Activated CD4-positive, alpha-beta T cell treated with anti-CD3 and anti-CD28 coated beads for 36 hours (primary cell): ENCODE data around the gene GFOD2. TPM values are rescaled to one million over a fixed set of nuclear protein-coding genes. Genes with fewer than 3 reads are reported as not detected.

ENCODE experiments used
- ATAC-seq: fragments of 200-7000 bp; cut with Tn5 transposase; one replicate; pipeline ENCODE4 v1.10.0; 2021; ENCODE audit warnings: mild to moderate bottlenecking, moderate library complexity
- CTCF ChIA-PET: fragments of 350-600 bp; sonication (Branson Sonifier 250); formaldehyde crosslinking; loops from one replicate; lab custom pipeline; 2021; ENCODE audit warnings: antibody characterized with exemption; lab: Charles Lee
- POLR2A ChIA-PET: fragments of 350-600 bp; sonication (Branson Sonifier 250); formaldehyde crosslinking; loops from one replicate; lab custom pipeline; 2021; ENCODE audit warnings: antibody characterized with exemption, inconsistent platforms; lab: Charles Lee
- DNase-seq: peaks from one replicate; pipeline ENCODE4 v3.0.0-alpha.2; 2020
- H3K27ac Mint-ChIP-seq: one replicate; pipeline ENCODE4 v1.8.0; 2021; ENCODE audit warnings: mixed read lengths
- H3K27me3 Mint-ChIP-seq: one replicate; pipeline ENCODE4 v1.8.0; 2021; ENCODE audit warnings: mixed read lengths
- H3K36me3 Mint-ChIP-seq: one replicate; pipeline ENCODE4 v1.8.0; 2021; ENCODE audit warnings: low read depth, mixed read lengths
- H3K4me1 Mint-ChIP-seq: one replicate; pipeline ENCODE4 v1.8.0; 2021; ENCODE audit warnings: mixed read lengths
- H3K4me3 Mint-ChIP-seq: one replicate; pipeline ENCODE4 v1.8.0; 2021; ENCODE audit warnings: mild to moderate bottlenecking, moderate library complexity, mixed read lengths
- H3K9me3 Mint-ChIP-seq: one replicate; pipeline ENCODE4 v1.8.0; 2021; ENCODE audit warnings: low read depth, mixed read lengths
- intact Hi-C, 2 experiments: fragments of 100-400 bp; cut with DNase I in 1 of 2; cut with micrococcal nuclease in 1 of 2; formaldehyde crosslinking; loops; one replicate each; pipeline versions ENCODE4 v1.14.2 to v1.15.1; 2022 to 2024; cut with DNase I, micrococcal nuclease
- total RNA-seq, 2 experiments: library from RNA; stranded (reverse); gene quantifications; one replicate each; pipeline ENCODE4 v1.2.3, GENCODE V29; 2021

The GFOD2 gene
- total RNA-seq, 2 experiments from 2014 or later, result 8.7 to 11.5 TPM

DNA sequence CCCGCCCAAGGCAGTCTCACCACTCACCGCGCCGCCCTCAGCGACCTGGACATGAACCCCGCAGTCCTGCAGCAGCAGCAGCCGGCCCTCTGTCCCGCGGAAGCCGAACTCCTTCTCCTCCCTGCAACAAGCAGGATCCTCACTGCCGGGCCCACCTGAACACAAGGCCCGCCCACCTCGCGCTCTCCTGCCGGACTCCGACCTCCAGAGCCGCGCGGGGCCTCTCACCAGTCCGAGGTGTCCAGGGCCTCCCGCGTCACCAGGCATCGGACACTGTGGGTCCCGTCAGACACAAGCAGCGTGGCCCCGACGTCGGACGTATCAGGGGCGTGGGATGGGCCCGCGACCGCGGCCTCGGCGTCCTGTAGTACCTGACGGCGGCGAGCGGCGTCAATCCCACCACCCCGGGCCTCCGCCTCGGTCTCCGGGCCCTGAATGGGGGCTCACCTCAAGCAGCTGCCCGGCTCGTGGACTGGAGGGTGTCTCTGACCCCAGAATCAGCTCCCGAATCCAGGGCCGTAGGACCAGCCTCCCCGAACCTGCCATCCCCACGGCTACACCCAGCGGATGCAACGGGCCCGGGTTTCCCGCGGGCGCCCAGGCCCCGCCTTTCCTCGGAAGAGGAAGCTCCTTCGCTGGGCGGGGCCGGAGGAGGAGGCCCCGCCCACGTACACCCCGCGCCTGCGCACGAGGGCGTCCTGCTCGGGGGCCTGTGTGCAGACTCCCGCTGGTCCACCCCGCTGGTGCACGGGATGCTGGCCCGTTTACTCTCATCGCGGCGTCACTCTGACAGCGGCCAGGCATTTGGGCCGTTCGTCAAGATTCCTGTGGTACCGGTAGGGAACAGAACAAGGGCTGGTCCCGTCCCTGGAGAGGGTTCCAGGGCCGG lies 59.2 kb downstream of the GFOD2 start, which contains the start of gene ACD:
Gene ACD, minus strand, starts transcription at position 586 of the 889 bp plus-strand sequence. Its CDS starts 40 bp downstream, at position 546.
- Mint-ChIP-seq H3K27me3 (no peaks in the 10 kb centered on the region), H3K36me3 (peaks cover 31% of the 10 kb centered on the region), H3K4me1 (peaks cover 18% of the 10 kb centered on the region), H3K4me3 (peak within 1 kb of the TSS; percentile 90), H3K9me3 (no peaks in the 10 kb centered on the region), H3K27ac (peak within 1 kb of the TSS; percentile 91)
- ChIA-PET POLR2A (interaction anchor here (0.5 to 1.5 kb wide), 10 partner anchors 9 to 185 kb away, joined by 3 to 13 read pairs (median 4); partner anchors contain the start of genes ATP6V0D1, CARMIL2, CTCF and RANBP10), CTCF (interaction anchor here (0.6 to 7.4 kb wide), 11 partner anchors 15 to 259 kb away, joined by 3 to 77 read pairs (median 4); partner anchors contain the start of genes CARMIL2 and CTCF)
- intact Hi-C loops, result loop anchor here (1.0 to 5.0 kb wide), 23 partner anchors 15 to 1527 kb away; partner anchors contain the start of genes ATP6V0D1 (in 2 of the 2), CTCF (in 2 of the 2), FHOD1 (in 2 of the 2) and NFATC3 (in 2 of the 2)
- DNase-seq (peak; percentile 97), ATAC-seq (peak; percentile 78)

GRCh38 chr16:67658849-67659674 lies 60.1 kb downstream of the GFOD2 start:
- CTCF ChIA-PET, result interaction anchor here (0.6 to 7.4 kb wide), 11 partner anchors 8 to 169 kb away, joined by 3 to 77 read pairs (median 4); partner anchors contain the start of gene CARMIL2
- peaks cover 16% of the 10 kb centered on the region for H3K4me1 Mint-ChIP-seq
- intact Hi-C loops, result loop anchor here in 1 of 2 experiments (2.0 kb wide), 1 partner anchor 14 kb away; the partner anchor contains the start of gene CARMIL2
- ATAC-seq (no peak), DNase-seq (no peak)
- POLR2A ChIA-PET, result interaction anchor here (0.5 to 1.2 kb wide), 6 partner anchors 12 to 378 kb away, joined by 3 to 4 read pairs (median 4); partner anchors contain the start of genes RANBP10 and TSNAXIP1
- peak overlapping the region; percentile 90 for H3K4me3 Mint-ChIP-seq
- H3K27me3 Mint-ChIP-seq, result no peaks in the 10 kb centered on the region
- H3K27ac Mint-ChIP-seq, result peak overlapping the region; percentile 60
- peaks cover 35% of the 10 kb centered on the region for H3K36me3 Mint-ChIP-seq
- no peaks in the 10 kb centered on the region for H3K9me3 Mint-ChIP-seq

DNA sequence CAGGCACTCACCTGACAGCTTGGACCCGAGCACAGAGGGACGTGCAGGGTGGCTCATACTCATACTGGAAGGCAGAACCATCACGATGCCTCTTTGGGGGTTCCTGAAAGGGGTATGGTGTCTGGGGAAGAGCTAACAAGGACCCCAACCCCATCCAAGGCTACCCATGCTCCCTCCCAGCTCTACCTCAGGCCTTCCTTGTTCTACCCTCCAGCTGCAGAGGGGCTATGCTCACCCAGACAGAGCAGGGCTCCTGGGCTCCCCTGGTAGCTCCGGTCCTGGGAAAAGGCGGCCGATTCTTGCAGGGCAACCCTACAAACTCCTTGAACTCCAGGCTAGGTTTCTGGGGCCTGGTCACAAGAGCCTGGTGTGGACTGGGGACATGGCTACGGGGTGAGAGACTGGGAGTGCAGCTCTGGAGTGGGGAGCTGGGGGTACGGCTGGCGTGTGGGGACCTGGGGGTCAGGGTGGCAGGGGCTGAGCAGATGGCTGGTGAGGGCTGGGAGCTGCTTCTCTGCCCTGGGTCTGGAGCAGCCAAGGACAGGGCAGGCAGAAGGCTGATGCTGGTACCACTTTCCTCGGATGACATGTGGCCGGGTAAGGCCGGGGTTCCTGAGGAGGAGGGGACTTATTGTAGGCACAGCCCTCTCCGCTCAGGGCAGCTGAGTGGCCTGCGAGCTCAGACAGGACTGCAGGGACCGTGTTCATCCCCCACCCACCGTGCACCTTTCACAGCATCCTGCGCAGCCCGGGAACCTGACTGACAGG lies 61.2 kb downstream of the GFOD2 start:
- intact Hi-C loops, result loop anchor here in 1 of 2 experiments (2.0 kb wide), 1 partner anchor 13 kb away; the partner anchor contains the start of gene CARMIL2
- no peak overlapping the region for H3K27ac Mint-ChIP-seq

DNA sequence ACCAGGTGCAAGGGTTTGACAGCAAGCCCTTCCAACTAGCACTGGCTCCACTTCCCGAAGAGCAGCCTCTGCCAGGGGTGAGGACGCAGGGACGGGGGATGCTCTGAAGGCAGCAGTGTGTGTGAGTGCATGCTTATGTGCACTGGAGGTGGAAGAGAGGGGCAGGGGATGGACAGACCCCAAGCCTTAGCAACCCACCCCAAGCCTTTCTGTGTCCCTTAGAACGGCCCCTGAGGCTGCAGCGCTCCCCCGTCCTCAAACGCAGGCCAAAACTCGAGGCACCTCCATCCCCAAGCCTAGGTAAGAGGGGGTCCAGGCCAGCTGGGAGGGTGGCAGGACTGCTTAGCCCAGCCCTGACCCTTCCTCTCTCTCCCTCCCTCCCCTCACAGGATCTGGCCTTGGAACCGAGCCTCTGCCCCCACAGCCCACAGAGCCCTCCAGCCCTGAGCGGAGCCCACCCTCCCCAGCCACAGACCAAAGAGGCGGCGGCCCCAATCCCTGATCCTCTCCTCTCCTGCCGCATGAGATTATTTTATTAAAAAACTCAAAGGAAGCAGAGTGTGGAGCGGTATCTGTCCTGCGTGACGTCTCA lies 62.0 kb downstream of the GFOD2 start:
- Mint-ChIP-seq H3K27me3 (no peaks in the 10 kb centered on the region), H3K36me3 (peaks cover 34% of the 10 kb centered on the region), H3K4me3 (no peak overlapping the region), H3K4me1 (peaks cover 16% of the 10 kb centered on the region), H3K27ac (no peak overlapping the region), H3K9me3 (no peaks in the 10 kb centered on the region)
- DNase-seq (no peak), ATAC-seq (no peak)
- intact Hi-C loops, result no loop called here
- CTCF ChIA-PET, result interaction anchor here (0.7 to 7.4 kb wide), 5 partner anchors 10 to 136 kb away, joined by 4 to 77 read pairs (median 11); partner anchors contain the start of gene CARMIL2
- POLR2A ChIA-PET, result interaction anchor here (0.8 kb wide), 1 partner anchor 12 kb away, joined by 3 read pairs; no protein-coding TSS in a partner anchor

More for the DNA sequence above, 61.2 kb downstream of the GFOD2 start:
- peaks cover 35% of the 10 kb centered on the region for H3K36me3 Mint-ChIP-seq
- ChIA-PET CTCF (interaction anchor here (0.5 to 7.4 kb wide), 11 partner anchors 9 to 465 kb away, joined by 3 to 77 read pairs (median 4); partner anchors contain the start of gene CARMIL2), POLR2A (interaction anchor here (0.5 to 1.0 kb wide), 3 partner anchors 81 to 605 kb away, joined by 3 to 4 read pairs (median 3); no protein-coding TSS in a partner anchor)
- peaks cover 16% of the 10 kb centered on the region for H3K4me1 Mint-ChIP-seq
- DNase-seq, result no peak
- peak overlapping the region; percentile 90 for H3K4me3 Mint-ChIP-seq
- no peaks in the 10 kb centered on the region for H3K9me3 Mint-ChIP-seq
- no peak for ATAC-seq
- H3K27me3 Mint-ChIP-seq, result no peaks in the 10 kb centered on the region

DNA sequence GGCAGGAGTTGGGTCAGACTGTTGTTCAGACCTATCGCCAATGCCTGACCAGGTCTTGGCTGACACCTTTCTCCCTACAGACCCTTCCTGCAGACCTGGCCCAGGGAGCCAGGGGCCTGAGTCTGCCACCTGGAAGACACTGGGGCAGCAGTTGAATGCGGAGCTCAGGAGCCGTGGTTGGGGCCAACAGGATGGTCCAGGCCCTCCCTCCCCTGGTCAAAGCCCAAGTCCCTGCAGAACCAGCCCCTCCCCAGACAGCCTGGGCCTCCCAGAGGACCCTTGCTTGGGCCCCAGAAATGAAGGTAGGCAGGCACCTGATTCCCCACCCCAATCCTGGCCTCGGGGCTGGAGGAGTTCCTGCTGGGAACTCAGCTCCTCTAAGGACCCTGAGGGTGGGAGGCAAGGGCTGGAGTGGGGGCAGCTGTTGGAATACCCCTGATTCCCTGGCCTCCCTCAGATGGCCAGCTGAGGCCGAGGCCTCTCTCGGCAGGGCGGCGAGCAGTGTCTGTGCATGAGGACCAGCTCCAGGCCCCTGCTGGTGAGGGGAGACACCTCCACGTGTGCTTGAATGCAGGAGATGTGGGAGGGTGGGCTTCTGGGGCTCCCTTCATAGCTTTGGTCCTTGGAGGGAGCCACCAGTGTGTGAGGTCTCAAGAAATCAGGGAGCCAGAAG lies 62.6 kb downstream of the GFOD2 start:
- no peak overlapping the region for H3K27ac Mint-ChIP-seq
- ChIA-PET CTCF (interaction anchor here (1.2 to 7.4 kb wide), 2 partner anchors 12 to 110 kb away, joined by 3 to 77 read pairs; partner anchors contain the start of gene CARMIL2), POLR2A (interaction anchor here (0.8 kb wide), 1 partner anchor 11 kb away, joined by 3 read pairs; no protein-coding TSS in a partner anchor)
- H3K36me3 Mint-ChIP-seq, result peaks cover 35% of the 10 kb centered on the region
- intact Hi-C loops, result no loop called here
- DNase-seq, result no peak
- no peak overlapping the region for H3K4me3 Mint-ChIP-seq
- H3K4me1 Mint-ChIP-seq, result peaks cover 18% of the 10 kb centered on the region
- ATAC-seq, result no peak
- no peaks in the 10 kb centered on the region for H3K9me3 Mint-ChIP-seq
- no peaks in the 10 kb centered on the region for H3K27me3 Mint-ChIP-seq

GRCh38 chr16:67655363-67655762 lies 63.8 kb downstream of the GFOD2 start:
- Mint-ChIP-seq H3K4me3 (no peak overlapping the region), H3K36me3 (peaks cover 41% of the 10 kb centered on the region), H3K27me3 (no peaks in the 10 kb centered on the region), H3K4me1 (peaks cover 14% of the 10 kb centered on the region), H3K9me3 (no peaks in the 10 kb centered on the region), H3K27ac (no peak overlapping the region)
- ChIA-PET POLR2A (no interaction called here), CTCF (interaction anchor here (1.2 kb wide), 1 partner anchor 108 kb away, joined by 3 read pairs; no protein-coding TSS in a partner anchor)
- intact Hi-C loops, result no loop called here
- DNase-seq, result no peak
- no peak for ATAC-seq

DNA sequence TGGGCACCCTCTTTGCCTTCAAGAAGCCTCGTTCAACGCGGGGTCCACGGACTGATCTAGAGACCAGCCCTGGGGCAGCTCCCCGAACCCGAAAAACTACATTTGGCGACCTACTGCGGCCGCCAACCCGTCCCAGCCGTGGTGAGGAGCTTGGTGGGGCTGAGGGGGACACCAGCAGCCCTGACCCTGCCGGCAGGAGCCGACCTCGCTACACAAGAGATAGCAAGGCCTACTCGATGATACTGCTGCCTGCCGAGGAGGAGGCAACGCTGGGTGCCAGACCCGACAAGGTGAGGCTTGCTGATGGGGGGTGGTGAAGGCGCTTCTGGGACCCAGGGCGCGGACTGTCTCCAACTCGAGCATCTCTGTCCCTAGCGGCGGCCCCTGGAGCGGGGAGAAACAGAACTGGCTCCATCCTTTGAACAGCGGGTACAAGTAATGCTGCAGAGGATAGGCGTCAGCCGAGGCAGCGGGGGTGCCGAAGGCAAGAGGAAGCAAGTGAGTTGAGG lies 64.7 kb downstream of the GFOD2 start:
- no peak overlapping the region for H3K4me3 Mint-ChIP-seq
- peaks cover 44% of the 10 kb centered on the region for H3K36me3 Mint-ChIP-seq
- POLR2A ChIA-PET, result interaction anchor here (0.6 kb wide), 1 partner anchor 620 kb away, joined by 3 read pairs; no protein-coding TSS in a partner anchor
- no peaks in the 10 kb centered on the region for H3K27me3 Mint-ChIP-seq
- DNase-seq (no peak), ATAC-seq (no peak)
- CTCF ChIA-PET, result no interaction called here
- intact Hi-C loops, result no loop called here
- no peak overlapping the region for H3K27ac Mint-ChIP-seq
- no peaks in the 10 kb centered on the region for H3K9me3 Mint-ChIP-seq
- peaks cover 14% of the 10 kb centered on the region for H3K4me1 Mint-ChIP-seq

GRCh38 chr16:67653789-67654402 lies 65.2 kb downstream of the GFOD2 start:
- Mint-ChIP-seq H3K4me3 (no peak overlapping the region), H3K36me3 (peaks cover 44% of the 10 kb centered on the region), H3K27me3 (no peaks in the 10 kb centered on the region), H3K9me3 (no peaks in the 10 kb centered on the region), H3K27ac (no peak overlapping the region), H3K4me1 (peaks cover 11% of the 10 kb centered on the region)
- intact Hi-C loops, result no loop called here
- DNase-seq, result no peak
- no peak for ATAC-seq
- ChIA-PET CTCF (no interaction called here), POLR2A (no interaction called here)
